ENCODE results near the gene C1QTNF6. TPM values are rescaled to one million over a fixed set of nuclear protein-coding genes. Genes with fewer than 3 reads are reported as not detected.

C1QTNF6 gene
- total and polyA plus RNA-seq, 2 donors (not counting 3 experiments of a cell fraction or from before 2014, with no cell fraction given): 20.2 to 27.6 TPM

GRCh38 chr22:37232140-37232998, 44.3 kb upstream of the C1QTNF6 start:
- Histone ChIP-seq H3K27ac (ENCODE audit: insufficient read depth, low read depth, low read length) (no peak overlapping the region), H2AFZ (ENCODE audit: low read depth, low read length) (no peak overlapping the region), H3K27me3 (ENCODE audit: control insufficient read depth in 2 of 2, insufficient read depth in 2 of 2, low read length in 2 of 2) (no peaks in the 10 kb centered on the region), H3K9me1 (replicated peaks; ENCODE audit: control insufficient read depth, extremely low read depth, insufficient read depth, low read length) (no peaks in the 10 kb centered on the region), H3K9me3 (replicated peaks; ENCODE audit: control insufficient read depth, insufficient read depth, low read length) (no peaks in the 10 kb centered on the region), H3K4me3 (replicated peaks in 1 of 3; ENCODE audit: insufficient read depth in 1 of 3, low read depth in 1 of 3, low read length in 3 of 3) (no peak overlapping the region), H3K9ac (replicated peaks; ENCODE audit: extremely low read depth, insufficient read depth, low read length) (no peak overlapping the region), H3K79me2 (ENCODE audit: control insufficient read depth, insufficient read depth, low read length) (peaks cover 4% of the 10 kb centered on the region), H3K4me2 (ENCODE audit: insufficient read depth, low read length) (no peak overlapping the region), H4K20me1 (replicated peaks; ENCODE audit: control insufficient read depth, extremely low read depth, insufficient read depth, low read length) (no peaks in the 10 kb centered on the region), H3K4me1 (ENCODE audit: control insufficient read depth, extremely low read depth, insufficient read depth, low read length) (peaks cover 29% of the 10 kb centered on the region), H3K36me3 (ENCODE audit: control insufficient read depth in 2 of 2, extremely low read depth in 1 of 2, insufficient read depth in 2 of 2, low read length in 2 of 2) (no peaks in the 10 kb centered on the region)
- dilution Hi-C loops (cut with MboI; ENCODE audit: extremely low pct_ligation_motif_present, low sequenced_read_pairs) (no loop called here), intact Hi-C loops (cut with micrococcal nuclease) (no loop called here)
- TF ChIP-seq MYC (IDR thresholded peaks at IDR 0.05; ENCODE audit: low read depth, low read length) (no peak), MAX (IDR thresholded peaks at IDR 0.05; ENCODE audit: insufficient read depth, insufficient read length) (no peak), EZH2 (IDR thresholded peaks at IDR 0.05; ENCODE audit: borderline replicate concordance, low read depth, low read length, severe bottlenecking) (no peak), CTCF (IDR thresholded peaks at IDR 0.05; ENCODE audit: extremely low read depth in 1 of 2, insufficient read depth in 1 of 2, low read depth in 1 of 2, low read length in 2 of 2) (no peak), JUN (IDR thresholded peaks at IDR 0.05; ENCODE audit: borderline replicate concordance, insufficient read depth, insufficient read length, low read depth) (no peak), POLR2AphosphoS5 (IDR thresholded peaks at IDR 0.05; ENCODE audit: insufficient read depth, low read depth, low read length) (no peak), POLR2A (IDR thresholded peaks at IDR 0.05; ENCODE audit: low read depth, low read length) (no peak), FOS (IDR thresholded peaks at IDR 0.05; ENCODE audit: borderline replicate concordance, insufficient read depth, low read length) (no peak), GATA2 (IDR thresholded peaks at IDR 0.05; ENCODE audit: insufficient read depth, insufficient read length, low read depth, low read length) (no peak)
- CTCF ChIA-PET: interaction anchor here (4.7 kb wide), 1 partner anchor 28 kb away, joined by 45 read pairs; no protein-coding TSS in a partner anchor
- DNase-seq (ENCODE audit: low read depth, low spot score) (no peak), FAIRE-seq (no peak)
- POLR2A ChIA-PET: no interaction called here
- no TSS peak for BruUV-seq (replicated peaks)

All from endothelial cell of umbilical vein (primary cell).